ENCODE data around the gene PTPN1.

GRCh38 chr20:50528129-50528528, 17.9 kb downstream of the PTPN1 start:
- TF ChIP-seq EZH2 (IDR thresholded peaks at IDR 0.05; ENCODE audit: low read length) (no peak), CTCF (optimal IDR thresholded peaks at IDR 0.05 in 1 of 3, IDR thresholded peaks at IDR 0.05 in 1 of 3, conservative IDR thresholded peaks at IDR 0.05 in 1 of 3; ENCODE audit: extremely low read depth in 1 of 3, insufficient read depth in 2 of 3, low read length in 3 of 3) (no peak)

All from keratinocyte (primary cell).